GM23338 (cell line): ENCODE measurements around the gene EMC9. TPM values are rescaled to one million over a fixed set of nuclear protein-coding genes. Genes with fewer than 3 reads are reported as not detected.

ENCODE experiments used
- ATAC-seq: fragments of 200-7000 bp; cut with Tn5 transposase; 3 replicates; pipeline ENCODE4 v1.9.1; 2020
- DNase-seq: peaks from one replicate; pipeline ENCODE4 v3.0.0-alpha.2; 2015; ENCODE audit warnings: low spot score
- H2AFZ ChIP-seq: fragments of 200-600 bp; sonication (generic); 2 replicates; pipeline ENCODE4 v1.8.0; 2016; ENCODE audit warnings: antibody characterized with exemption, mild to moderate bottlenecking, moderate library complexity
- H3F3A ChIP-seq: fragments of 200-600 bp; sonication (generic); replicated peaks from 2 replicates; pipeline ENCODE4 v1.8.0; 2017; ENCODE audit warnings: antibody characterized with exemption, mixed run types, low read depth
- H3K27ac ChIP-seq: fragments of 200-600 bp; sonication (generic); 2 replicates; pipeline ENCODE4 v1.6.1; 2016; ENCODE audit warnings: low read depth
- H3K27me3 ChIP-seq: fragments of 200-600 bp; sonication (generic); 2 replicates; pipeline ENCODE4 v1.8.0; 2016; ENCODE audit warnings: mild to moderate bottlenecking, mixed run types, moderate library complexity; ENCODE audit not compliant: insufficient read depth
- H3K36me3 ChIP-seq: fragments of 200-600 bp; sonication (generic); 2 replicates; pipeline ENCODE4 v1.8.0; 2016; ENCODE audit warnings: mild to moderate bottlenecking; ENCODE audit not compliant: insufficient read depth
- H3K4me1 ChIP-seq: fragments of 200-600 bp; sonication (generic); 2 replicates; pipeline ENCODE4 v1.8.0; 2016; ENCODE audit warnings: mild to moderate bottlenecking, moderate library complexity; ENCODE audit not compliant: insufficient read depth
- H3K4me2 ChIP-seq: fragments of 200-600 bp; sonication (generic); 2 replicates; pipeline ENCODE4 v1.7.1; 2017; ENCODE audit warnings: mixed run types
- H3K4me3 ChIP-seq: fragments of 200-600 bp; sonication (generic); 2 replicates; pipeline ENCODE4 v1.6.1; 2016; ENCODE audit warnings: mixed run types
- H3K79me2 ChIP-seq: fragments of 200-600 bp; sonication (generic); replicated peaks from 2 replicates; pipeline ENCODE4 v1.8.0; 2017; ENCODE audit warnings: mild to moderate bottlenecking; ENCODE audit not compliant: insufficient read depth
- H3K9me2 ChIP-seq: fragments of 200-600 bp; sonication (generic); 2 replicates; pipeline ENCODE4 v1.8.0; 2017; ENCODE audit not compliant: insufficient read depth
- H4K20me1 ChIP-seq: fragments of 200-600 bp; sonication (generic); replicated peaks from 2 replicates; pipeline ENCODE4 v1.8.0; 2017; ENCODE audit warnings: mild to moderate bottlenecking; ENCODE audit not compliant: insufficient read depth
- H3K27ac Mint-ChIP-seq: 2 replicates; pipeline ENCODE4 v1.8.0; 2020; ENCODE audit warnings: inconsistent platforms, mild to moderate bottlenecking, moderate library complexity, mixed read lengths
- H3K27me3 Mint-ChIP-seq: 3 replicates; pipeline ENCODE4 v1.8.0; 2022; ENCODE audit warnings: low read depth, mild to moderate bottlenecking, moderate library complexity, mixed read lengths, inconsistent platforms; ENCODE audit not compliant: insufficient read depth, poor library complexity
- H3K36me3 Mint-ChIP-seq: 3 replicates; pipeline ENCODE4 v1.8.0; 2021; ENCODE audit warnings: low read depth, mild to moderate bottlenecking, inconsistent platforms, moderate library complexity, mixed read lengths
- H3K4me1 Mint-ChIP-seq: 3 replicates; pipeline ENCODE4 v1.8.0; 2020; ENCODE audit warnings: mild to moderate bottlenecking, inconsistent platforms, mixed read lengths
- H3K4me3 Mint-ChIP-seq: 3 replicates; pipeline ENCODE4 v1.8.0; 2021; ENCODE audit warnings: moderate library complexity, mild to moderate bottlenecking, inconsistent platforms, mixed read lengths
- H3K9me3 Mint-ChIP-seq: 3 replicates; pipeline ENCODE4 v1.8.0; 2020; ENCODE audit warnings: moderate library complexity, mild to moderate bottlenecking, inconsistent platforms, mixed read lengths
- CREB1 ChIP-seq: fragments of 250-450 bp; sonication (Bioruptor Pico); IDR thresholded peaks from 2 replicates; pipeline ENCODE4 v1.5.0; 2020; ENCODE audit warnings: low read depth, mild to moderate bottlenecking, moderate library complexity
- CTCF ChIP-seq, 2 experiments: fragments of 200-600 bp in 1 of 2; sonication (generic) in 1 of 2; conservative IDR thresholded peaks; 2 replicates each; pipeline versions ENCODE4 v1.5.1 to v1.6.1; 2016 to 2017; ENCODE audit warnings: antibody characterized with exemption in 2 of 2, low read depth in 2 of 2, mild to moderate bottlenecking in 2 of 2, moderate library complexity in 1 of 2
- EZH2 ChIP-seq: fragments of 200-600 bp; sonication (generic); IDR thresholded peaks from one replicate; pipeline ENCODE4 v1.8.0; 2017; ENCODE audit warnings: antibody characterized with exemption, mild to moderate bottlenecking, low read depth; ENCODE audit not compliant: unreplicated experiment
- EZH2phosphoT487 ChIP-seq: fragments of 200-600 bp; sonication (generic); IDR thresholded peaks from one replicate; pipeline ENCODE4 v1.8.1; 2018; ENCODE audit warnings: antibody characterized with exemption; ENCODE audit not compliant: unreplicated experiment
- JUNB ChIP-seq: IDR thresholded peaks from one replicate; pipeline ENCODE4 v1.6.1; 2016; ENCODE audit warnings: antibody characterized with exemption; ENCODE audit not compliant: unreplicated experiment
- POLR2AphosphoS5 ChIP-seq: IDR thresholded peaks from 2 replicates; pipeline ENCODE4 v1.6.1; 2016; ENCODE audit warnings: antibody characterized with exemption, low read depth
- STAT1 ChIP-seq: IDR thresholded peaks from one replicate; pipeline ENCODE4 v1.6.1; 2016; ENCODE audit warnings: antibody characterized with exemption; ENCODE audit not compliant: unreplicated experiment
- ZNF114 ChIP-seq: fragments of 250-450 bp; sonication (Bioruptor Pico); IDR thresholded peaks from 2 replicates; pipeline ENCODE4 v1.5.0; 2020; ENCODE audit warnings: mild to moderate bottlenecking, moderate library complexity
- ZNF331 ChIP-seq: fragments of 250-450 bp; sonication (Bioruptor Pico); IDR thresholded peaks from 2 replicates; pipeline ENCODE4 v1.5.0; 2020; ENCODE audit warnings: low read depth, mild to moderate bottlenecking, moderate library complexity
- ZNF462 ChIP-seq: fragments of 250-450 bp; sonication (Bioruptor Pico); IDR thresholded peaks from 2 replicates; pipeline ENCODE4 v1.5.0; 2020; ENCODE audit warnings: mild to moderate bottlenecking, moderate library complexity
- polyA plus RNA-seq: library from polyadenylated mRNA; unstranded; fragments of >200 nt; fragmentation: Nextera tagmentation; extraction: Ambion mirVana; gene quantifications from 2 replicates; pipeline ENCODE4 v1.2.1, GENCODE V29; 2016
- total RNA-seq: library from RNA; depleted of rRNA; stranded (reverse); fragments of >200 nt; shearing (Covaris generic); gene quantifications from 2 replicates; pipeline ENCODE4 v1.2.3, GENCODE V29; 2014

The EMC9 gene
- total and polyA plus RNA-seq, 2 experiments from 2014 or later = 30.0 to 64.2 TPM

- Mint-ChIP-seq H3K27ac (no peak overlapping the region), H3K4me3 (no peak overlapping the region), H3K36me3 (no peaks in the 10 kb centered on the region; the same call in 2 of the 3 replicates), H3K9me3 (no peaks in the 10 kb centered on the region), H3K4me1 (peaks cover 17% of the 10 kb centered on the region), H3K27me3 (peaks cover 7% of the 10 kb centered on the region)
- Histone ChIP-seq H3K4me2 (no peak overlapping the region), H2AFZ (no peak overlapping the region), H3K4me1 (peaks cover 10% of the 10 kb centered on the region; the same call in 1 of the 2 replicates), H3K9me2 (no peaks in the 10 kb centered on the region), H3K27ac (no peak overlapping the region), H4K20me1 (no peaks in the 10 kb centered on the region), H3K4me3 (no peak overlapping the region), H3K36me3 (no peaks in the 10 kb centered on the region), H3K27me3 (no peaks in the 10 kb centered on the region), H3K79me2 (no peaks in the 10 kb centered on the region), H3F3A (peaks cover 15% of the 10 kb centered on the region)
- no peak for TF ChIP-seq CTCF (conservative IDR thresholded peaks at IDR 0.05; ENCODE audit: low read depth in 2 of 2)
- DNase-seq = no peak
- no peak for ATAC-seq
These were observed 9.8 kb downstream of the EMC9 start for GRCh38 chr14:24131549-24131966.

- no peak overlapping the region for H3K4me2 ChIP-seq
- H3K36me3 Mint-ChIP-seq = no peaks in the 10 kb centered on the region; the same call in 2 of the 3 replicates
- H4K20me1 ChIP-seq = no peaks in the 10 kb centered on the region
- H3K27me3 Mint-ChIP-seq = peaks cover 5% of the 10 kb centered on the region
- DNase-seq = no peak
- H3K4me3 ChIP-seq = no peak overlapping the region
- H3K9me3 Mint-ChIP-seq = no peaks in the 10 kb centered on the region
- H3K4me1 ChIP-seq = peaks cover 10% of the 10 kb centered on the region; the same call in 1 of the 2 replicates
- no peak for ATAC-seq
- peaks cover 15% of the 10 kb centered on the region for H3K4me1 Mint-ChIP-seq
- H3K27ac ChIP-seq = no peak overlapping the region
- no peak overlapping the region for H2AFZ ChIP-seq
- no peaks in the 10 kb centered on the region for H3K9me2 ChIP-seq
- peaks cover 15% of the 10 kb centered on the region for H3F3A ChIP-seq
- H3K27me3 ChIP-seq = no peaks in the 10 kb centered on the region
- H3K27ac Mint-ChIP-seq = no peak overlapping the region
- H3K4me3 Mint-ChIP-seq = no peak overlapping the region; the same call in 2 of the 3 replicates
- H3K79me2 ChIP-seq = no peaks in the 10 kb centered on the region
- no peaks in the 10 kb centered on the region for H3K36me3 ChIP-seq
- TF ChIP-seq POLR2AphosphoS5 = no peak
- no peak for TF ChIP-seq EZH2phosphoT487
- no peak for TF ChIP-seq CTCF (conservative IDR thresholded peaks at IDR 0.05; ENCODE audit: low read depth in 2 of 2)
- no peak for TF ChIP-seq ZNF462 (CRISPR knock-in tag)
- no peak for TF ChIP-seq STAT1
- no peak for TF ChIP-seq JUNB
- TF ChIP-seq CREB1 (CRISPR knock-in tag) = no peak
- TF ChIP-seq ZNF114 (CRISPR knock-in tag) = no peak
- no peak for TF ChIP-seq EZH2
- no peak for TF ChIP-seq ZNF331 (CRISPR knock-in tag)
These were observed 10.5 kb downstream of the EMC9 start for GRCh38 chr14:24130717-24131548.
